Dendritic cell treated with granulocyte-macrophage colony-stimulating factor and Interleukin-4, amounts not matched to agents 40 ng/mL and 50 ng/mL, for 4 days (primary cell): ENCODE results near the gene MAST2.
"Not testable (repeated sequence)": the region's sequence is repeated elsewhere in the genome, so short reads cannot be mapped to it uniquely, and the experiment has no call there.

ENCODE experiments used
- H3K27ac Mint-ChIP-seq: one replicate; pipeline ENCODE4 v1.8.0; 2022; ENCODE audit warnings: mild to moderate bottlenecking, mixed read lengths
- H3K27me3 Mint-ChIP-seq: one replicate; pipeline ENCODE4 v1.8.0; 2022; ENCODE audit warnings: mild to moderate bottlenecking, mixed read lengths
- H3K36me3 Mint-ChIP-seq: one replicate; pipeline ENCODE4 v1.8.0; 2022; ENCODE audit warnings: low read depth, mixed read lengths
- H3K4me1 Mint-ChIP-seq: one replicate; pipeline ENCODE4 v1.8.0; 2022; ENCODE audit warnings: low read depth, mixed read lengths
- H3K4me3 Mint-ChIP-seq: one replicate; pipeline ENCODE4 v1.8.0; 2022; ENCODE audit warnings: mild to moderate bottlenecking, moderate library complexity, mixed read lengths
- H3K9me3 Mint-ChIP-seq: one replicate; pipeline ENCODE4 v1.8.0; 2022; ENCODE audit warnings: mixed read lengths
- intact Hi-C: fragments of 100-400 bp; cut with micrococcal nuclease; formaldehyde crosslinking; loops from one replicate; pipeline ENCODE4 v1.15.0; 2022

The MAST2 gene

GRCh38 chr1:45827256-45827655, 23.8 kb downstream of the MAST2 start:
- Mint-ChIP-seq H3K4me1 (peaks cover 8% of the 10 kb centered on the region), H3K36me3 (peaks cover 61% of the 10 kb centered on the region)

GRCh38 chr1:45828841-45829240, 25.4 kb downstream of the MAST2 start:
- Mint-ChIP-seq H3K4me1 (no peaks in the 10 kb centered on the region), H3K4me3 (no peak overlapping the region), H3K9me3 (no peaks in the 10 kb centered on the region), H3K27me3 (no peaks in the 10 kb centered on the region), H3K36me3 (peaks cover 63% of the 10 kb centered on the region), H3K27ac (no peak overlapping the region)
- intact Hi-C loops, result no loop called here

More at GRCh38 chr1:45827256-45827655, 23.8 kb downstream of the MAST2 start:
- H3K27me3 Mint-ChIP-seq, result no peaks in the 10 kb centered on the region
- no peak overlapping the region for H3K27ac Mint-ChIP-seq
- no peak overlapping the region for H3K4me3 Mint-ChIP-seq
- intact Hi-C loops, result no loop called here
- no peaks in the 10 kb centered on the region for H3K9me3 Mint-ChIP-seq

GRCh38 chr1:45833361-45833760, 29.9 kb downstream of the MAST2 start:
- intact Hi-C loops, result no loop called here

GRCh38 chr1:45834689-45835088, 31.3 kb downstream of the MAST2 start:
- H3K27me3 Mint-ChIP-seq, result no peaks in the 10 kb centered on the region
- H3K4me3 Mint-ChIP-seq, result no peak overlapping the region
- H3K36me3 Mint-ChIP-seq, result peaks cover 39% of the 10 kb centered on the region
- no peaks in the 10 kb centered on the region for H3K9me3 Mint-ChIP-seq
- no peak overlapping the region for H3K27ac Mint-ChIP-seq
- intact Hi-C loops, result no loop called here
- H3K4me1 Mint-ChIP-seq, result no peaks in the 10 kb centered on the region

More at GRCh38 chr1:45833361-45833760, 29.9 kb downstream of the MAST2 start:
- no peak overlapping the region for H3K27ac Mint-ChIP-seq
- H3K4me1 Mint-ChIP-seq, result no peaks in the 10 kb centered on the region
- no peaks in the 10 kb centered on the region for H3K27me3 Mint-ChIP-seq
- H3K9me3 Mint-ChIP-seq, result no peaks in the 10 kb centered on the region
- H3K36me3 Mint-ChIP-seq, result peaks cover 30% of the 10 kb centered on the region
- H3K4me3 Mint-ChIP-seq, result no peak overlapping the region

- Mint-ChIP-seq H3K27ac (no peak overlapping the region), H3K27me3 (no peaks in the 10 kb centered on the region), H3K9me3 (no peaks in the 10 kb centered on the region), H3K36me3 (peaks cover 36% of the 10 kb centered on the region), H3K4me3 (no peak overlapping the region), H3K4me1 (no peaks in the 10 kb centered on the region)
- intact Hi-C loops, result no loop called here
Observed at GRCh38 chr1:45836451-45836850, 33.0 kb downstream of the MAST2 start.

GRCh38 chr1:45836861-45837260, 33.4 kb downstream of the MAST2 start:
- peaks cover 32% of the 10 kb centered on the region for H3K36me3 Mint-ChIP-seq
- H3K4me3 Mint-ChIP-seq, intact Hi-C loops, H3K4me1 Mint-ChIP-seq, H3K27ac Mint-ChIP-seq, H3K27me3 Mint-ChIP-seq, H3K9me3 Mint-ChIP-seq: not testable (repeated sequence)

GRCh38 chr1:45838322-45838721, 34.9 kb downstream of the MAST2 start:
- intact Hi-C loops, H3K9me3 Mint-ChIP-seq, H3K4me3 Mint-ChIP-seq, H3K27me3 Mint-ChIP-seq, H3K27ac Mint-ChIP-seq, H3K4me1 Mint-ChIP-seq: not testable (repeated sequence)
- H3K36me3 Mint-ChIP-seq, result peaks cover 25% of the 10 kb centered on the region

GRCh38 chr1:45840704-45841103, 37.3 kb downstream of the MAST2 start:
- intact Hi-C loops, result loop anchor here (10.0 kb wide), 1 partner anchor 156 kb away; the partner anchor contains the start of genes GPBP1L1 and TMEM69
- peaks cover 16% of the 10 kb centered on the region for H3K36me3 Mint-ChIP-seq

GRCh38 chr1:45842786-45843185, 39.4 kb downstream of the MAST2 start:
- H3K36me3 Mint-ChIP-seq, result peaks cover 16% of the 10 kb centered on the region
- intact Hi-C loops, result loop anchor here (10.0 kb wide), 1 partner anchor 158 kb away; the partner anchor contains the start of genes GPBP1L1 and TMEM69
- peak overlapping the region; percentile 13 for H3K27ac Mint-ChIP-seq
- H3K4me3 Mint-ChIP-seq, result no peak overlapping the region
- no peaks in the 10 kb centered on the region for H3K9me3 Mint-ChIP-seq
- peaks cover 14% of the 10 kb centered on the region for H3K4me1 Mint-ChIP-seq
- H3K27me3 Mint-ChIP-seq, result no peaks in the 10 kb centered on the region

More at GRCh38 chr1:45840704-45841103, 37.3 kb downstream of the MAST2 start:
- no peaks in the 10 kb centered on the region for H3K27me3 Mint-ChIP-seq
- H3K27ac Mint-ChIP-seq, result no peak overlapping the region
- no peak overlapping the region for H3K4me3 Mint-ChIP-seq
- H3K4me1 Mint-ChIP-seq, result peaks cover 9% of the 10 kb centered on the region
- H3K9me3 Mint-ChIP-seq, result no peaks in the 10 kb centered on the region

- peaks cover 2% of the 10 kb centered on the region for H3K9me3 Mint-ChIP-seq
- peaks cover 14% of the 10 kb centered on the region for H3K4me1 Mint-ChIP-seq
- H3K27ac Mint-ChIP-seq, result peak overlapping the region; percentile 13
- peaks cover 16% of the 10 kb centered on the region for H3K36me3 Mint-ChIP-seq
- intact Hi-C loops, result loop anchor here (10.0 kb wide), 1 partner anchor 159 kb away; the partner anchor contains the start of genes GPBP1L1 and TMEM69
- no peak overlapping the region for H3K4me3 Mint-ChIP-seq
- no peaks in the 10 kb centered on the region for H3K27me3 Mint-ChIP-seq
Observed at GRCh38 chr1:45843474-45843905, 40.1 kb downstream of the MAST2 start.

GRCh38 chr1:45844000-45844399, 40.6 kb downstream of the MAST2 start:
- Mint-ChIP-seq H3K4me1 (peaks cover 14% of the 10 kb centered on the region), H3K36me3 (peaks cover 16% of the 10 kb centered on the region)
- H3K4me3 Mint-ChIP-seq, H3K27ac Mint-ChIP-seq, H3K9me3 Mint-ChIP-seq, H3K27me3 Mint-ChIP-seq: not testable (repeated sequence)
- intact Hi-C loops, result loop anchor here (10.0 kb wide), 1 partner anchor 159 kb away; the partner anchor contains the start of genes GPBP1L1 and TMEM69

- intact Hi-C loops, result loop anchor here (10.0 kb wide), 1 partner anchor 162 kb away; the partner anchor contains the start of genes GPBP1L1 and TMEM69
- H3K4me3 Mint-ChIP-seq, result no peak overlapping the region
- H3K9me3 Mint-ChIP-seq, result peaks cover 22% of the 10 kb centered on the region
- H3K4me1 Mint-ChIP-seq, result peaks cover 19% of the 10 kb centered on the region
- no peak overlapping the region for H3K27ac Mint-ChIP-seq
- peaks cover 19% of the 10 kb centered on the region for H3K36me3 Mint-ChIP-seq
- no peaks in the 10 kb centered on the region for H3K27me3 Mint-ChIP-seq
Observed at GRCh38 chr1:45846931-45847330, 43.5 kb downstream of the MAST2 start.

GRCh38 chr1:45848097-45848496, 44.7 kb downstream of the MAST2 start:
- H3K9me3 Mint-ChIP-seq, result peaks cover 22% of the 10 kb centered on the region
- H3K27me3 Mint-ChIP-seq, result no peaks in the 10 kb centered on the region
- H3K4me3 Mint-ChIP-seq, result no peak overlapping the region
- no peak overlapping the region for H3K27ac Mint-ChIP-seq
- peaks cover 16% of the 10 kb centered on the region for H3K4me1 Mint-ChIP-seq
- intact Hi-C loops, result loop anchor here (10.0 kb wide), 1 partner anchor 163 kb away; the partner anchor contains the start of genes GPBP1L1 and TMEM69
- peaks cover 19% of the 10 kb centered on the region for H3K36me3 Mint-ChIP-seq

- no peak overlapping the region for H3K27ac Mint-ChIP-seq
Observed at GRCh38 chr1:45848714-45849113, 45.3 kb downstream of the MAST2 start.

GRCh38 chr1:45850017-45850416, 46.6 kb downstream of the MAST2 start:
- no peak overlapping the region for H3K27ac Mint-ChIP-seq
- H3K4me3 Mint-ChIP-seq, result no peak overlapping the region
- intact Hi-C loops, result no loop called here
- peaks cover 10% of the 10 kb centered on the region for H3K4me1 Mint-ChIP-seq
- no peaks in the 10 kb centered on the region for H3K27me3 Mint-ChIP-seq
- H3K9me3 Mint-ChIP-seq, result peaks cover 22% of the 10 kb centered on the region
- peaks cover 19% of the 10 kb centered on the region for H3K36me3 Mint-ChIP-seq

More at GRCh38 chr1:45848714-45849113, 45.3 kb downstream of the MAST2 start:
- Mint-ChIP-seq H3K9me3 (peaks cover 22% of the 10 kb centered on the region), H3K27me3 (no peaks in the 10 kb centered on the region), H3K4me1 (peaks cover 10% of the 10 kb centered on the region), H3K4me3 (no peak overlapping the region), H3K36me3 (peaks cover 19% of the 10 kb centered on the region)
- intact Hi-C loops, result loop anchor here (10.0 kb wide), 1 partner anchor 164 kb away; the partner anchor contains the start of genes GPBP1L1 and TMEM69
